Left lobe of liver (tissue), 2 donors: ENCODE measurements around the gene KCNQ1. TPM values are rescaled to one million over a fixed set of nuclear protein-coding genes. Genes with fewer than 3 reads are reported as not detected.

Experiments used
- ATAC-seq: fragments of 200-7000 bp; cut with Tn5 transposase; one replicate; pipeline ENCODE4 v1.9.1; 2020; ENCODE audit warnings: mild to moderate bottlenecking, moderate library complexity
- DNase-seq: peaks from one replicate; pipeline ENCODE4 v3.0.0-alpha.2; 2020; ENCODE audit warnings: low spot score
- total RNA-seq: library from RNA; stranded (reverse); gene quantifications from one replicate; pipeline ENCODE4 v1.2.1, GENCODE V29; 2021
- donor health status: DM: no; HTN: no; CAD: no; lungs with moderate emphysema.
- donor health status: DM: no; HTN: yes; CAD: no.

The KCNQ1 gene
- total RNA-seq, 1 donor from 2014 or later, result 2.1 TPM

GRCh38 chr11:2808850-2809846, 364.3 kb downstream of the KCNQ1 start:
- DNase-seq (no peak), ATAC-seq (no peak)

GRCh38 chr11:2809854-2810253, 365.0 kb downstream of the KCNQ1 start:
- DNase-seq (no peak), ATAC-seq (no peak)

GRCh38 chr11:2810411-2811205, 365.8 kb downstream of the KCNQ1 start:
- ATAC-seq, result no peak

DNA sequence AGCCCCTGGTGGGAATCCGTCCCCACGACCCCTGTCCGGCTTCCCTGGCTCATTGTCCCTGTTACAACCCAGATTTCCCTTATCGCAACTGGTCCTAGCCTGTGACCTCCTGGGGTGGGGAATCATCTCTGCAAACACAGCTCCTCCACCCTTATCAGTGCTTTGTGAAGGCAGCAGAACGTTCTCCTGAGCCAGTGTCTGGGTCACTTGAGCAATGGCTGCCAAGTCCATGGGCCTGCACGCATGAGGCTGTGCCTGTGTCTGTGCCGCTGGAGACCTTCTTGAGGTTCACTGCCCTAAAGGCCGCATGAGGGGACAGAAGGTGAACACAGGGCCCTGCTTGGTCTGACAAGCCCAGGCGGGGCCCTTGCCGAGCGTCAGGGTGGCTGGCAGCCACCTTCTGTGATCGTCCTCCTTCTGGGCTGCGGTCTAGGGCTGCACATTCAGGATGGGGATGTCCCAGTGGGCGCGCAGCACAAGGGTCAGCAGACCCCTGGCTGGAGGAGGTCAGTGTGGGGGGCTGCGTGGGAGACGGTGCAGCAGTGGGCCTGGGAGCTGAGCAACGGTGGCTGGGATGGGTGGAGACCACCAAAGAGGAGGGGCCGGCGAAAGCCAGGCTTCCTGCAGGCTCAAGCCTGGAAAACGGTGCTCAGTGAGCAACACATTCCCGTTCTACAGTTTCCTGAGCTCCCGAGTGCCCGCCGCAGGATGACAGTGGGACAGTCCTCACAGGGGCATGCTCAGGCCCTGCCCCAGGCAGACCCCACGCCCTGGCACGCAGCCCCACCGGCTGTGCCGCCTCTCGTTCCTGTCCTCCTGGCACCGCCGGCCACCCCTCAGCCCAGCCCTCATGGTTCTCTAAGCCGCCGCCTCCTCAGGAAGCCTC, 366.6 kb downstream of the KCNQ1 start:
- no peak for ATAC-seq
- DNase-seq, result no peak

More at GRCh38 chr11:2810411-2811205, 365.8 kb downstream of the KCNQ1 start:
- DNase-seq, result no peak

GRCh38 chr11:2812371-2812991, 367.7 kb downstream of the KCNQ1 start:
- no peak for DNase-seq

GRCh38 chr11:2813141-2813908, 368.5 kb downstream of the KCNQ1 start:
- DNase-seq (no peak), ATAC-seq (no peak)

More at GRCh38 chr11:2812371-2812991, 367.7 kb downstream of the KCNQ1 start:
- peak; percentile 40 for ATAC-seq

DNA sequence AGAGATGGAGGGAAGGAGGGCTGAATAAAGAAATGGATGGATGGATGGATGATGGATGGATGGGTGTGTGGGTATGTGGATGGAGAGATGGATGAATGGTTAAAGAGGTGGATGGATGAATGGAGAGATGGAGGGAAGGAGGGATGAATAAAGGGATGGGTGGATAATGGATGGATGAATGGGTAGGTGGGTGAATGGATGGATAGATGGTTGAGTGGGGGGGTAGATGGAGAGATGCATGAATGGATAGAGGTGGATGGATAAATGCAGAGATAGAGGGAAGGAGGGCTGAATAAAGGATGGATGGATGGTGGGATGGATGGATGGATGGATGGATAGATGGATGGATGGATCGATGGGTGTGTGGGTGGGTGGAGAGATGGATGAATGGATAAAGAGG, 369.2 kb downstream of the KCNQ1 start:
- DNase-seq, result no peak
- ATAC-seq, result no peak

GRCh38 chr11:2814751-2815150, 369.9 kb downstream of the KCNQ1 start:
- ATAC-seq (no peak), DNase-seq (no peak)

- DNase-seq (no peak), ATAC-seq (no peak)
Observed at GRCh38 chr11:2815762-2816496, 371.1 kb downstream of the KCNQ1 start.

- DNase-seq (no peak), ATAC-seq (no peak)
Observed at GRCh38 chr11:2816523-2816922, 371.7 kb downstream of the KCNQ1 start.

DNA sequence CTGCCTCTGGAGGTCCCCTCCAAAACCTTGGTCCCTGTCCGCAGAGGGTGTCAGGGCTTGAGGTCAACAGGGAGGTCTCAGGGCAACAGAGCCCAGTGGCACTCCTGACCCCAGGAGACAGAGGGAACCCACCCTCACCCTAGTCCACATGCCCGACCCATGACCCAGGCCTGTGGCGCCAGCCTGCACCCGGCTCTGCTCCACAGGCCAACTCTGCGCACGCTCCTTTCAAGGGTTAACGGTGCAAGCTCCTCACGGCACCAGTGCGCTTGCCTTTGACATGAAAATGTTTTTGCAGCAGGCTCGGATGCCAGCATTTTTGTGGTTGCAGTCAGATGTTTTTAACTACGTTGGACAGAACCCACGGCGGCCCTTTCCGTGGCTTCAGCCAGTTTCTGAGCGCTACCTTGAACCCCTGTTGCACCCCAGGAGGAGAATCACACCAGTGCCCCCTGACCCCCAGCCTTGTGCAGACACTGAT, 372.2 kb downstream of the KCNQ1 start:
- ATAC-seq (no peak), DNase-seq (no peak)

DNA sequence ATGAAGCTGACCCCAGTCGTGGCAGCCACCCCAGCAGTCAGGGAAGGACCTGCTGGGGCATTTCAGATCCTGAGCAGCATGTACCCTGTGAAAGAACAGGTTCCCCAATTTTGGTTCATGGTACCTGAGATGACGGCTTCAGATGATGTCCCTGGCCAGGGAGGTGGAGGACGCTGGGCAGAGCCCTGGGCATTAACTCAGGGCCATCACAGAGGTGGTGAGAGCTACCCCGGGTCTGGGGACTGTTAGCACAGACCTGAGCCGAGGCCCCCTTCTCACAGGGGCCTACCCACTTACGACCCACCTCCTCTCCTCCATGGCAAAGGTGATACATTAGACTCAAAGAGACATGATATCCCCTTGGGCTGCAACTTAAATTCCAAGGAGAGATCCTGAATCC, 372.6 kb downstream of the KCNQ1 start:
- ATAC-seq, result no peak
- DNase-seq, result no peak

- ATAC-seq, result no peak
- DNase-seq, result no peak
Observed at GRCh38 chr11:2818021-2818420, 373.2 kb downstream of the KCNQ1 start.

DNA sequence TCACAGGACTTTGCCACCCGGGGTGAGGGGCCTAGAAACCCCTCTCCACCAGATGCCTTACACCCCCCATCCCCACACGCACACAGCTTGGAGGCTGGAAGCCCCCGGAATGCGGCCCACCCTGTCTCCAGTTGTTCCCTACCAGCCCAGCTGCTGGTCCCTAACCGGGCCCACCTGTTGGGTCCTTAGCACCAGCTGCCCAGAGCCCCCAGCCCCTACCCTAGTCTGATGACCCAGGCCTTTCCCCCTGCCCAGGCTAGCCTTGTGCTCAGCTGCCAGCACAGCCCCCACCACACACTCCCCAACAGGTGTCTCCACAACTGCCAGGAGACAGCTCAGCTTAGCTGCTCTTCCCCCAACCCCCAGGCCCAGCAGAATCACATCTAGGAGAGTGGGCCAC, 373.7 kb downstream of the KCNQ1 start:
- DNase-seq (no peak), ATAC-seq (no peak)

DNA sequence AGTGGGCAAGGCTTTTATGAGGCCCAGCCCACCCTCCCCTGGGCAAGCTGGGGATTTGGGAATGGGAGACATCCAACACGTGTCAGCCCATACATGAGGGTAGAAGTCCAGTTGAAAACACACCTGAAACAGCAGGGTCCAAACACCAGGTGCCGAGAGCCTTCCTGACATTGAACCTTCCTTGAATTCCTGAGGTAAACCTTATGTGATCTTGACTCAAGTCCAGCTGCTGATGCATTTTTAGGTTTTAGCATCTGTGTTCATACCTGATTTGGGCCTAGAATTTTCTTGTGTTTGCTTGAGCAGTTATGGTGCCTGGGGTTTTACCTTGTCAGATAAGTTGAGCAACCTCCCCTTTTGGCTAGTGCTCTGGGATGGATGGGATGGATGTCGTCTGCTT, 374.5 kb downstream of the KCNQ1 start:
- ATAC-seq, result no peak
- no peak for DNase-seq

GRCh38 chr11:2820976-2821375, 376.2 kb downstream of the KCNQ1 start:
- ATAC-seq, result no peak
- no peak for DNase-seq

DNA sequence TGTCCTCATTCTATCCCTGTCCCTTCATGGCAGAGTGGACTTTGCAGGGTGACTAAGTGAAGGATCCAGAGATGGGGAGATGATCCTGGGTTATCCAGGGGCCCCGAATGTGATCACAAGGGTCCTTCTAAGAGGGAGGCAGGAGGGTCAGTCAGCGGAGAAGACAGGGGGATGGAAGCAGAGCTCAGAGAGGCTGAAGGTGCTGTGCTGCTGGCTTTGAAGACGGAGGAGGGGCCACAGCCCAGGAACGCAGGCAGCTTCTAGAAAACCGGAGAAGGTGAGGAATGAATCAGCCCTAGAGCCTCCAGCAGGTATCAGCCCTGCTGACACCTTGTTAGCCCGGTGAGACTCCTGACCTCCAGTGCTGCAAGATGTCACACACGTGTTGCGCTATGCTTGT, 377.1 kb downstream of the KCNQ1 start:
- ATAC-seq (no peak), DNase-seq (no peak)

DNA sequence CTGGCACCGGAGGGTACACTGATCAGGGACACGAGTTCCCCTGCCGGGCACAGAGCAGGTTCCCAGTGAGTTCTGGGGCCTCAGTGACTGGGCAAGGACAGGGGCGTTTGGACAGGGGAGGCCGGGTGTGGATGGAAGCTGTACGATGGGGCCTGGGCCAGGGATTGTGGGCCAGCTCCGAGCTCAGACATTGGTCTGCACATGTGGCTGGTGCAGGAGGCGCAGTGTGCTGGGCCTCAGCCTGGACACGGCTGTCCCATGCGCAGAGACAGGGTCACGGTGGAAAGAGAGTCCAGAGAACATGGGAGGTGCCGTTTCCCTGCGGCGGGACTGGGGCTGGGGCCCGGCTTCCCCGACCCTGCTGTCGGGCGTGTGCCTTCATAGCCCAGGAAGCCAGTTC, 380.0 kb downstream of the KCNQ1 start:
- no peak for DNase-seq
- ATAC-seq, result no peak
